Endothelial cell of coronary artery (primary cell): ENCODE data around the gene LELP1. TPM values are rescaled to one million over a fixed set of nuclear protein-coding genes. Genes with fewer than 3 reads are reported as not detected.

Source experiments
- total RNA-seq: library from RNA; depleted of rRNA; stranded (reverse); fragments of >200 nt; gene quantifications from 2 replicates; pipeline ENCODE4 v1.2.3, GENCODE V29; 2014

LELP1 gene
- not detected in 2 replicates for total RNA-seq

GRCh38 chr1:153203130-153203529, at the start of gene LELP1:
TSS of gene LELP1 (plus strand) at chr1:153203430. CDS start at chr1:153204708, 1,278 bp downstream.

GRCh38 chr1:153217212-153217611, 14.0 kb downstream of the LELP1 start, which contains the start of gene PRR9:
TSS of gene PRR9 (plus strand) at chr1:153217584. CDS start at chr1:153218145, 561 bp downstream.

Other genes with a start within 250 kb of the LELP1 start
- gene SPRR4, start 232.8 kb upstream of the LELP1 start, total RNA-seq, result not detected in 2 replicates
- not detected in 2 replicates for gene SPRR1A, start 219.3 kb upstream of the LELP1 start, total RNA-seq
- not detected in 2 replicates for gene SPRR3, start 201.7 kb upstream of the LELP1 start, total RNA-seq
- not detected in 2 replicates for gene SPRR1B, start 172.2 kb upstream of the LELP1 start, total RNA-seq
- gene SPRR2D, start 162.3 kb upstream of the LELP1 start, total RNA-seq, result not detected in 2 replicates
- gene SPRR2A, start 145.9 kb upstream of the LELP1 start, total RNA-seq, result not detected in 2 replicates
- gene SPRR2B, start 131.8 kb upstream of the LELP1 start, total RNA-seq, result not detected in 2 replicates
- gene SPRR2E, start 108.9 kb upstream of the LELP1 start, total RNA-seq, result not detected in 2 replicates
- not detected in 2 replicates for gene SPRR2F, start 89.9 kb upstream of the LELP1 start, total RNA-seq
- gene SPRR2G, start 52.5 kb upstream of the LELP1 start, total RNA-seq, result not detected in 2 replicates
- not detected in 2 replicates for gene PRR9, start 14.2 kb downstream of the LELP1 start, total RNA-seq
- not detected in 2 replicates for gene LORICRIN, start 56.3 kb downstream of the LELP1 start, total RNA-seq
- gene PGLYRP3, start 109.5 kb downstream of the LELP1 start, total RNA-seq, result not detected in 2 replicates
- not detected in 2 replicates for gene PGLYRP4, start 145.4 kb downstream of the LELP1 start, total RNA-seq
- 0.18 and 0.19 TPM in 2 replicates for gene S100A9, start 154.4 kb downstream of the LELP1 start, total RNA-seq
- not detected in 2 replicates for gene S100A12, start 172.2 kb downstream of the LELP1 start, total RNA-seq
- not detected in 2 replicates for gene S100A8, start 187.6 kb downstream of the LELP1 start, total RNA-seq
- not detected in 2 replicates for gene S100A7A, start 213.1 kb downstream of the LELP1 start, total RNA-seq